ENCODE measurements around the gene OLIG1.

Gene OLIG1

DNA sequence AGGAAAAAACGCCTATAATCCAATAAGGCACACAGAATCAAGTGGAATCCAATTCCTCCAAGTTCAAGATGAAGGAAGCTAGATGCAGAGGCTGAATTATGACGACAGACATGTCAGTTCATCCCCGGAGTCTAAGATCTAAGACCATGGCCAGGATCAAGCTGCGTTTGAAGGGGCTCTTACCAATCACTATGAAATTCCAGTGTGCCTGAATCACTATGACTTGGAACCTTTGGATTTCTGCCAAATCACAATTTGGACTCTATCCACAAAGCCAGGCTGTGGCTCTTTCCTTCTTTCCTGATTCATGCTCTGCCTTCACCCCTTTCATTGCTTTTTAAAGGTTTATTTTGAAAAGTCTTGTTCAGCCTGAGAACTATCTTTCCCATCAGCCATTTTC is 27.1 kb upstream of the OLIG1 start:
- 87 to 90% methylated on average over 3 of the region's 4 CpGs for WGBS, 2 experiments (ENCODE audit: insufficient coverage in 2 of 2)
- H3K4me1 ChIP-seq (ENCODE audit: control insufficient read depth, insufficient read depth, low read length, poor library complexity, severe bottlenecking): no peaks in the 10 kb centered on the region
- H3K27ac ChIP-seq (ENCODE audit: low read depth, low read length, severe bottlenecking): no peak overlapping the region

GRCh38 chr21:33046455-33046854 is 23.5 kb upstream of the OLIG1 start:
- Histone ChIP-seq H3K36me3 (ENCODE audit: control insufficient read depth, insufficient read depth, low read length) (no peaks in the 10 kb centered on the region), H3K27ac (ENCODE audit: low read depth, low read length, severe bottlenecking) (no peak overlapping the region), H3K4me3 (ENCODE audit: extremely low read depth, insufficient read depth, low read length, poor library complexity, severe bottlenecking) (no peak overlapping the region), H3K9me3 (ENCODE audit: control insufficient read depth, low read length) (no peaks in the 10 kb centered on the region), H3K4me1 (ENCODE audit: control insufficient read depth, insufficient read depth, low read length, poor library complexity, severe bottlenecking) (no peaks in the 10 kb centered on the region)
- WGBS, 2 experiments (ENCODE audit: insufficient coverage in 2 of 2): 41 to 62% methylated on average over 2 to 3 of the region's 8 CpGs

More for the DNA sequence above, 27.1 kb upstream of the OLIG1 start:
- H3K4me3 ChIP-seq (ENCODE audit: extremely low read depth, insufficient read depth, low read length, poor library complexity, severe bottlenecking): no peak overlapping the region
- no peaks in the 10 kb centered on the region for H3K36me3 ChIP-seq (ENCODE audit: control insufficient read depth, insufficient read depth, low read length)
- no peaks in the 10 kb centered on the region for H3K9me3 ChIP-seq (ENCODE audit: control insufficient read depth, low read length)

DNA sequence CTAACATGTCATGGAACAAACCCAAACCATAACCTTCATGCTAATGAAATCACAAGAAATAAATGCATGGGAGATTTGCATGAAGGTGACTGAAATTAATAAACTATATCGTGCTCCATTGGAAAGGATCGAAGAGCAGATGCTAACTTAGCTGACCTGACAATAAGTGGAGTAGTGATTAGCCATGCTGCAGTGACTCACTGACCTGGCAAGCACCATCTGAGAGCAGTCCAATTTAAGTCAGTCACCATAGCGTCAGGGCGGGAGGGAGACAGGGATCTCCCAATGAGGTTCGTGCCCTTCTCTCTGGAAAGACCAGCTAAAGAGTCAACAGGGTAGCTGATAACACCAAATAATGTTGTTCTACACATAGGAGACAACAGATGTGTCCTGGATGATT is 22.7 kb upstream of the OLIG1 start:
- H3K4me3 ChIP-seq (ENCODE audit: extremely low read depth, insufficient read depth, low read length, poor library complexity, severe bottlenecking): no peak overlapping the region

DNA sequence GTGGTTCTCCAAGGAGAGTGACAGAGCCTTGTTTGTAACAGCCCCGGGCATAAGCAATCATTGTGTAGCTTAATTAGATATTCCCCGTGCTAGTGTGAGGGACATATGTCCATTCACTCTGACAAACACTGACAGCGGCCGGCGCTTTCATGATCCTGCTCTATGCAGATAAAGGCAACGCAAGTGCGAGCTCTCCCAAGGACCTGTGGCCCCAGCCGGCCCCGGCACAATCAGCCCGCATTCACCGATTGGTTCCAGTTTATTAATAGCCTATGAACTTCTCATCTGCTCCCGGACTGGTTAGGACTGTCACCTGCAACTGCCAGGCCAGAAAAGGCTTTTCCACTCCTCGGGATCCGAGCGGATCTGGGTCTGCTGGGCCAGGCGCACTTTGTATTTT is 18.0 kb upstream of the OLIG1 start:
- Histone ChIP-seq H3K27ac (ENCODE audit: low read depth, low read length, severe bottlenecking) (no peak overlapping the region), H3K9me3 (ENCODE audit: control insufficient read depth, low read length) (no peaks in the 10 kb centered on the region), H3K36me3 (ENCODE audit: control insufficient read depth, insufficient read depth, low read length) (no peaks in the 10 kb centered on the region), H3K4me1 (ENCODE audit: control insufficient read depth, insufficient read depth, low read length, poor library complexity, severe bottlenecking) (no peaks in the 10 kb centered on the region), H3K4me3 (ENCODE audit: extremely low read depth, insufficient read depth, low read length, poor library complexity, severe bottlenecking) (no peak overlapping the region)
- WGBS, 2 experiments (ENCODE audit: insufficient coverage in 2 of 2): 80 to 93% methylated on average over 12 to 16 of the region's 16 CpGs

More for the DNA sequence above, 22.7 kb upstream of the OLIG1 start:
- Histone ChIP-seq H3K36me3 (ENCODE audit: control insufficient read depth, insufficient read depth, low read length) (no peaks in the 10 kb centered on the region), H3K4me1 (ENCODE audit: control insufficient read depth, insufficient read depth, low read length, poor library complexity, severe bottlenecking) (no peaks in the 10 kb centered on the region), H3K9me3 (ENCODE audit: control insufficient read depth, low read length) (no peaks in the 10 kb centered on the region), H3K27ac (ENCODE audit: low read depth, low read length, severe bottlenecking) (no peak overlapping the region)
- 88 to 89% methylated on average over 3 to 5 of the region's 5 CpGs for WGBS, 2 experiments (ENCODE audit: insufficient coverage in 2 of 2)

GRCh38 chr21:33053951-33054350 is 16.0 kb upstream of the OLIG1 start:
- Histone ChIP-seq H3K36me3 (ENCODE audit: control insufficient read depth, insufficient read depth, low read length) (no peaks in the 10 kb centered on the region), H3K4me3 (ENCODE audit: extremely low read depth, insufficient read depth, low read length, poor library complexity, severe bottlenecking) (no peak overlapping the region), H3K27ac (ENCODE audit: low read depth, low read length, severe bottlenecking) (no peak overlapping the region), H3K4me1 (ENCODE audit: control insufficient read depth, insufficient read depth, low read length, poor library complexity, severe bottlenecking) (no peaks in the 10 kb centered on the region), H3K9me3 (ENCODE audit: control insufficient read depth, low read length) (no peaks in the 10 kb centered on the region)

DNA sequence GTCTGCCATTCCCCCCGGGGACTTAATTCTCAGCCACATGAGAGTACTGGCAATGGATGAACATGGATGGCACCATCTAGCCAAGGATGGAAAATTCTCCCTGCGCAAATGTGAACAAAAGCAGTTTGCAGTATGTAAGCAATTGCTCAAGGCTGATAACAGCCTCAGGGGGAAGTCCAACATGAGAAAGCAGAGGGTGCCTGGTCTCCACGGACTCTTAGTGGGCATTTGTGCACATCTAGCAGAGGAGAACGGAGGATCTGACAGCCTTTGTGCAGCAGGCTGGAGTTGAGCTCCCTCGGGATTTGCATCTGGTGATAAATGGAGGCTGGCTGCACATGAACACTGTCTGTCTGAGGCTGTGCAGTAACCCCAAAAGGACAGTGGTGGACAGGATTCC is 13.9 kb upstream of the OLIG1 start:
- Histone ChIP-seq H3K36me3 (ENCODE audit: control insufficient read depth, insufficient read depth, low read length) (no peaks in the 10 kb centered on the region), H3K4me3 (ENCODE audit: extremely low read depth, insufficient read depth, low read length, poor library complexity, severe bottlenecking) (no peak overlapping the region), H3K27ac (ENCODE audit: low read depth, low read length, severe bottlenecking) (no peak overlapping the region), H3K4me1 (ENCODE audit: control insufficient read depth, insufficient read depth, low read length, poor library complexity, severe bottlenecking) (no peaks in the 10 kb centered on the region), H3K9me3 (ENCODE audit: control insufficient read depth, low read length) (no peaks in the 10 kb centered on the region)
- WGBS, 2 experiments (ENCODE audit: insufficient coverage in 2 of 2): 78 to 100% methylated on average over 5 of the region's 5 CpGs

- H3K4me3 ChIP-seq (ENCODE audit: extremely low read depth, insufficient read depth, low read length, poor library complexity, severe bottlenecking): no peak overlapping the region
- no peaks in the 10 kb centered on the region for H3K9me3 ChIP-seq (ENCODE audit: control insufficient read depth, low read length)
- H3K27ac ChIP-seq (ENCODE audit: low read depth, low read length, severe bottlenecking): no peak overlapping the region
- H3K36me3 ChIP-seq (ENCODE audit: control insufficient read depth, insufficient read depth, low read length): no peaks in the 10 kb centered on the region
- 79 to 94% methylated on average over 8 to 11 of the region's 11 CpGs for WGBS, 2 experiments (ENCODE audit: insufficient coverage in 2 of 2)
- H3K4me1 ChIP-seq (ENCODE audit: control insufficient read depth, insufficient read depth, low read length, poor library complexity, severe bottlenecking): no peaks in the 10 kb centered on the region
Observed at GRCh38 chr21:33057385-33057940, 12.5 kb upstream of the OLIG1 start.

DNA sequence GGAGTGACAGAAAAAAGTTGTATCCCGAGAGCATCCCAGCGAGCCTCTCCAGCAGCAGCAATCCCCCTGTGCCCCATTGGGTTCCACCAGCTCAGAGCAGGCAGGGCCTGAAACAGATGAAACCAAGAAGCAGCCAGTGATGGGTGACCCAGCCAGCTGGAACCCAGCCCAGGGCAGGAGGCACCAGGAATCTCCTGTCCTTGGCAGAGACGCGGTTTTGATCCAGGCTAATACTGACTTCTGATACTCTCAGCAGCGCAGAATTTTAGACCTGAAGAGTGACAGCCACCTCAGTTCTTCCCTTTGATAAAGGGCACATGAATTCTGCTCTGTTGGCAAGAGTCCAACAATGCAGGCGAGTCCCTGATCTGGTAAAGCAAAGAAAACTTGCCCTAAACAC is 11.4 kb upstream of the OLIG1 start:
- H3K4me3 ChIP-seq (ENCODE audit: extremely low read depth, insufficient read depth, low read length, poor library complexity, severe bottlenecking): no peak overlapping the region
- no peak overlapping the region for H3K27ac ChIP-seq (ENCODE audit: low read depth, low read length, severe bottlenecking)
- 81 to 84% methylated on average over 5 to 6 of the region's 6 CpGs for WGBS, 2 experiments (ENCODE audit: insufficient coverage in 2 of 2)

GRCh38 chr21:33058957-33059356 is 11.0 kb upstream of the OLIG1 start:
- Histone ChIP-seq H3K4me3 (ENCODE audit: extremely low read depth, insufficient read depth, low read length, poor library complexity, severe bottlenecking) (no peak overlapping the region), H3K36me3 (ENCODE audit: control insufficient read depth, insufficient read depth, low read length) (no peaks in the 10 kb centered on the region), H3K9me3 (ENCODE audit: control insufficient read depth, low read length) (no peaks in the 10 kb centered on the region), H3K27ac (ENCODE audit: low read depth, low read length, severe bottlenecking) (no peak overlapping the region), H3K4me1 (ENCODE audit: control insufficient read depth, insufficient read depth, low read length, poor library complexity, severe bottlenecking) (no peaks in the 10 kb centered on the region)
- 83 to 99% methylated on average over 5 of the region's 6 CpGs for WGBS, 2 experiments (ENCODE audit: insufficient coverage in 2 of 2)

More for the DNA sequence above, 11.4 kb upstream of the OLIG1 start:
- H3K36me3 ChIP-seq (ENCODE audit: control insufficient read depth, insufficient read depth, low read length): no peaks in the 10 kb centered on the region
- H3K9me3 ChIP-seq (ENCODE audit: control insufficient read depth, low read length): no peaks in the 10 kb centered on the region
- no peaks in the 10 kb centered on the region for H3K4me1 ChIP-seq (ENCODE audit: control insufficient read depth, insufficient read depth, low read length, poor library complexity, severe bottlenecking)

- no peak overlapping the region for H3K4me3 ChIP-seq (ENCODE audit: extremely low read depth, insufficient read depth, low read length, poor library complexity, severe bottlenecking)
- WGBS, 2 experiments (ENCODE audit: insufficient coverage in 2 of 2): 74 to 85% methylated on average over 2 of the region's 2 CpGs
- H3K27ac ChIP-seq (ENCODE audit: low read depth, low read length, severe bottlenecking): no peak overlapping the region
- no peaks in the 10 kb centered on the region for H3K36me3 ChIP-seq (ENCODE audit: control insufficient read depth, insufficient read depth, low read length)
- H3K4me1 ChIP-seq (ENCODE audit: control insufficient read depth, insufficient read depth, low read length, poor library complexity, severe bottlenecking): no peaks in the 10 kb centered on the region
- H3K9me3 ChIP-seq (ENCODE audit: control insufficient read depth, low read length): no peaks in the 10 kb centered on the region
Observed at GRCh38 chr21:33059380-33059841, 10.5 kb upstream of the OLIG1 start.

- Histone ChIP-seq H3K27ac (ENCODE audit: low read depth, low read length, severe bottlenecking) (no peak overlapping the region), H3K4me3 (ENCODE audit: extremely low read depth, insufficient read depth, low read length, poor library complexity, severe bottlenecking) (no peak overlapping the region), H3K9me3 (ENCODE audit: control insufficient read depth, low read length) (no peaks in the 10 kb centered on the region), H3K36me3 (ENCODE audit: control insufficient read depth, insufficient read depth, low read length) (no peaks in the 10 kb centered on the region), H3K4me1 (ENCODE audit: control insufficient read depth, insufficient read depth, low read length, poor library complexity, severe bottlenecking) (no peaks in the 10 kb centered on the region)
- WGBS, 2 experiments (ENCODE audit: insufficient coverage in 2 of 2): 97 to 100% methylated on average over 4 of the region's 4 CpGs
Observed at GRCh38 chr21:33061233-33061632, 8.7 kb upstream of the OLIG1 start.
